Activated CD4-positive, alpha-beta T cell treated with anti-CD3 and anti-CD28 coated beads, Interleukin-2, Interleukin-4, amounts not matched to agents 100 ng/mL and 50 ng/mL, durations not matched to agents 16 hours and 8 hours (primary cell): ENCODE data around the gene DNAL1.

Experiments used
- DNase-seq: peaks from one replicate; pipeline ENCODE4 v3.0.0-alpha.2; 2020; ENCODE audit warnings: low spot score

The DNAL1 gene

GRCh38 chr14:73744175-73744867 lies 99.5 kb downstream of the DNAL1 start:
- DNase-seq = no peak

GRCh38 chr14:73744874-73745529 lies 100.2 kb downstream of the DNAL1 start:
- no peak for DNase-seq

- no peak for DNase-seq
Observed at GRCh38 chr14:73745571-73746519, 101.1 kb downstream of the DNAL1 start.

- no peak for DNase-seq
Observed at GRCh38 chr14:73746520-73747378, 102.0 kb downstream of the DNAL1 start.

GRCh38 chr14:73747379-73748211 lies 102.8 kb downstream of the DNAL1 start:
- no peak for DNase-seq

GRCh38 chr14:73748858-73749357 lies 104.1 kb downstream of the DNAL1 start:
- DNase-seq = no peak

GRCh38 chr14:73749706-73750530 lies 105.1 kb downstream of the DNAL1 start:
- DNase-seq = no peak

- no peak for DNase-seq
Observed at GRCh38 chr14:73750531-73750901, 105.7 kb downstream of the DNAL1 start.

GRCh38 chr14:73751157-73751691 lies 106.4 kb downstream of the DNAL1 start:
- no peak for DNase-seq

GRCh38 chr14:73752297-73752992 lies 107.7 kb downstream of the DNAL1 start:
- no peak for DNase-seq
